ENCODE results near the gene VPS13A. TPM values are rescaled to one million over a fixed set of nuclear protein-coding genes. Genes with fewer than 3 reads are reported as not detected.

The VPS13A gene
- total and polyA plus RNA-seq, 9 of the 15 experiments (the other 6 are each of a cell fraction or from before 2014, with no cell fraction given) = 5.6 to 29.9 (median 14.7) TPM

DNA sequence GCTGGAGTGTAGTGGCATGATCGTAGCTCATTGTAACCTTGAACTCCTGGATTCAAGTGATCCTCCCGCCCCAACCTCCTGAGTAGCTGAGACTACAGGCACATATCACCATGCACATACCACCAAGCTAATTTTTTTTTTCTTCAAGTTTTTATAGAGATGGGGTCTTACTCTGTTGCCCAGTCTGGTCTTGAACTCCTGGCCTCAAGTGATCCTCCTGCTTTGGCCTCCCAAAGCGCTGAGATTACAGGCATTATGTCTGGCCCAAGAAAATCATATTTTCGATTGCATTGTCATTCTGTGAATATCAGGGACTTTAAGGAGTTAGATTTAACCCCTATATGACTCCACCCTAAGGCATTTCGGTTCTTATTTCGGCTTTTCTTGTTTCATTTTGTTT lies 116.6 kb downstream of the VPS13A start:
- ChIA-PET POLR2A (no interaction called here), CTCF (ENCODE audit: low intra/inter-chr PET ratio) (no interaction called here)
- 80% methylated on average over 6 of the region's 6 CpGs for WGBS (ENCODE audit: insufficient coverage, low coverage, missing lambda C conversion rate)
- FAIRE-seq (no peak), DNase-seq (ENCODE audit: extremely low read depth in 1 of 4, low spot score in 3 of 4) (no peak), ATAC-seq (no peak)
- Histone ChIP-seq H3K27me3 (ENCODE audit: control insufficient read depth in 2 of 2, insufficient read depth in 2 of 2, low read length in 2 of 2) (no peaks in the 10 kb centered on the region), H3K9ac (ENCODE audit: insufficient read depth in 1 of 2, low read depth in 2 of 2, low read length in 2 of 2) (no peak overlapping the region), H3K9me3 (replicated peaks; ENCODE audit: control insufficient read depth, insufficient read depth, low read depth, low read length) (no peaks in the 10 kb centered on the region; the same call in 1 of the 2 replicates), H3K36me3 (ENCODE audit: control insufficient read depth, insufficient read depth, low read length) (no peaks in the 10 kb centered on the region), H3K4me1 (replicated peaks in 1 of 2; ENCODE audit: control insufficient read depth in 2 of 2, insufficient read depth in 2 of 2, low read length in 2 of 2) (no peaks in the 10 kb centered on the region), H3K9me1 (ENCODE audit: control insufficient read depth, insufficient read depth, low read length) (no peaks in the 10 kb centered on the region), H2AFZ (ENCODE audit: low read depth, low read length) (no peak overlapping the region), H3K4me2 (ENCODE audit: insufficient read depth, low read length) (no peak overlapping the region), H4K20me1 (replicated peaks; ENCODE audit: control insufficient read depth, insufficient read depth, low read length) (no peaks in the 10 kb centered on the region), H3K4me3 (no peak overlapping the region), H3K79me2 (ENCODE audit: control insufficient read depth, insufficient read depth, low read length) (no peaks in the 10 kb centered on the region; the same call in 2 of the 3 replicates), H3K27ac (ENCODE audit: extremely low read depth, low read depth, low read length) (no peak overlapping the region)
- TF ChIP-seq RBM25 (IDR thresholded peaks at IDR 0.05; ENCODE audit: low read depth, low read length, severe bottlenecking) (peak; percentile 8), STAT5A (IDR thresholded peaks at IDR 0.05; ENCODE audit: borderline replicate concordance, low read length) (no peak), ZNF121 (CRISPR knock-in tag; conservative IDR thresholded peaks at IDR 0.05) (peak; percentile 44; the same call in 1 of the 2 replicates)
- BruUV-seq (replicated peaks) = no TSS peak
- in situ Hi-C loops (cut with MboI) = no loop called here
- intact Hi-C loops (cut with micrococcal nuclease) = no loop called here

DNA sequence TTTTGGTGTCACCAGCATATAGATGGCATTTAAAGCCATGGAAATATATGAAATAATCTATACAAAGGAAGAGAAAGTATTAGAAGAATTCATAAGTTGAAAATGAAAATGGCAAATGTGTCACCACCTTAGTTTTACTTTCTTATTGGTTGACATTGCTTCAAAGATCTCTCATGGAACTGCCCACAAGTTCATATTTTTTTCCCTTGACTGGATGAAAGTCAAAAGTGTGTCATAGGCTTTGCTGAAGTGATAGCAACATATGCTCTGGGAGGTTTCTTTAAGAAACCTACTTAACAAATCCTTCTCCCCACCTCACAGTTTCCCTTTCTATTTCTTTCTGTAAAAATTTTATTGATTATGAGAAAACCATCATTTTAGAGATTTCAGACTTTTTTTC lies 127.2 kb downstream of the VPS13A start:
- no peaks in the 10 kb centered on the region for H4K20me1 ChIP-seq (replicated peaks; ENCODE audit: control insufficient read depth, insufficient read depth, low read length)
- POLR2A ChIA-PET = no interaction called here

More for the DNA sequence above, 127.2 kb downstream of the VPS13A start:
- Histone ChIP-seq H3K9ac (ENCODE audit: insufficient read depth in 1 of 2, low read depth in 2 of 2, low read length in 2 of 2) (no peak overlapping the region), H3K36me3 (ENCODE audit: control insufficient read depth, insufficient read depth, low read length) (peaks cover 6% of the 10 kb centered on the region; the same call in 1 of the 3 replicates), H3K27me3 (ENCODE audit: control insufficient read depth in 2 of 2, insufficient read depth in 2 of 2, low read length in 2 of 2) (no peaks in the 10 kb centered on the region), H3K9me3 (replicated peaks; ENCODE audit: control insufficient read depth, insufficient read depth, low read depth, low read length) (no peaks in the 10 kb centered on the region), H2AFZ (ENCODE audit: low read depth, low read length) (no peak overlapping the region), H3K4me1 (replicated peaks in 1 of 2; ENCODE audit: control insufficient read depth in 2 of 2, insufficient read depth in 2 of 2, low read length in 2 of 2) (no peaks in the 10 kb centered on the region), H3K4me3 (no peak overlapping the region), H3K79me2 (ENCODE audit: control insufficient read depth, insufficient read depth, low read length) (no peaks in the 10 kb centered on the region), H3K4me2 (ENCODE audit: insufficient read depth, low read length) (no peak overlapping the region), H3K27ac (ENCODE audit: extremely low read depth, low read depth, low read length) (no peak overlapping the region), H3K9me1 (ENCODE audit: control insufficient read depth, insufficient read depth, low read length) (no peaks in the 10 kb centered on the region)
- FAIRE-seq (no peak), ATAC-seq (no peak), DNase-seq (ENCODE audit: extremely low read depth in 1 of 4, low spot score in 3 of 4) (no peak)
- CTCF ChIA-PET (ENCODE audit: low intra/inter-chr PET ratio) = no interaction called here
- BruUV-seq (replicated peaks) = no TSS peak
- in situ Hi-C loops (cut with MboI) = no loop called here
- intact Hi-C loops (cut with micrococcal nuclease) = no loop called here
- TF ChIP-seq CEBPB (tag; IDR thresholded peaks at IDR 0.05) = no peak
- TF ChIP-seq POU5F1 (IDR thresholded peaks at IDR 0.05; ENCODE audit: borderline replicate concordance, low read depth, low read length, partially characterized antibody) = no peak
- TF ChIP-seq, protein P1, sequence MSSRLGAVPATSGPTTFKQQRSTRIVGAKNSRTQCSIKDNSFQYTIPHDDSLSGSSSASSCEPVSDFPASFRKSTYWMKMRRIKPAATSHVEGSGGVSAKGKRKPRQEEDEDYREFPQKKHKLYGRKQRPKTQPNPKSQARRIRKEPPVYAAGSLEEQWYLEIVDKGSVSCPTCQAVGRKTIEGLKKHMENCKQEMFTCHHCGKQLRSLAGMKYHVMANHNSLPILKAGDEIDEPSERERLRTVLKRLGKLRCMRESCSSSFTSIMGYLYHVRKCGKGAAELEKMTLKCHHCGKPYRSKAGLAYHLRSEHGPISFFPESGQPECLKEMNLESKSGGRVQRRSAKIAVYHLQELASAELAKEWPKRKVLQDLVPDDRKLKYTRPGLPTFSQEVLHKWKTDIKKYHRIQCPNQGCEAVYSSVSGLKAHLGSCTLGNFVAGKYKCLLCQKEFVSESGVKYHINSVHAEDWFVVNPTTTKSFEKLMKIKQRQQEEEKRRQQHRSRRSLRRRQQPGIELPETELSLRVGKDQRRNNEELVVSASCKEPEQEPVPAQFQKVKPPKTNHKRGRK (tag; IDR thresholded peaks at IDR 0.05) = no peak
- no peak for TF ChIP-seq RBM34 (IDR thresholded peaks at IDR 0.05; ENCODE audit: borderline replicate concordance, insufficient read depth, low read length)
- no peak for TF ChIP-seq SRSF3 (IDR thresholded peaks at IDR 0.05; ENCODE audit: insufficient read depth, low read length)
- TF ChIP-seq EGR1 (conservative IDR thresholded peaks at IDR 0.05) = no peak
- TF ChIP-seq, protein P2, sequence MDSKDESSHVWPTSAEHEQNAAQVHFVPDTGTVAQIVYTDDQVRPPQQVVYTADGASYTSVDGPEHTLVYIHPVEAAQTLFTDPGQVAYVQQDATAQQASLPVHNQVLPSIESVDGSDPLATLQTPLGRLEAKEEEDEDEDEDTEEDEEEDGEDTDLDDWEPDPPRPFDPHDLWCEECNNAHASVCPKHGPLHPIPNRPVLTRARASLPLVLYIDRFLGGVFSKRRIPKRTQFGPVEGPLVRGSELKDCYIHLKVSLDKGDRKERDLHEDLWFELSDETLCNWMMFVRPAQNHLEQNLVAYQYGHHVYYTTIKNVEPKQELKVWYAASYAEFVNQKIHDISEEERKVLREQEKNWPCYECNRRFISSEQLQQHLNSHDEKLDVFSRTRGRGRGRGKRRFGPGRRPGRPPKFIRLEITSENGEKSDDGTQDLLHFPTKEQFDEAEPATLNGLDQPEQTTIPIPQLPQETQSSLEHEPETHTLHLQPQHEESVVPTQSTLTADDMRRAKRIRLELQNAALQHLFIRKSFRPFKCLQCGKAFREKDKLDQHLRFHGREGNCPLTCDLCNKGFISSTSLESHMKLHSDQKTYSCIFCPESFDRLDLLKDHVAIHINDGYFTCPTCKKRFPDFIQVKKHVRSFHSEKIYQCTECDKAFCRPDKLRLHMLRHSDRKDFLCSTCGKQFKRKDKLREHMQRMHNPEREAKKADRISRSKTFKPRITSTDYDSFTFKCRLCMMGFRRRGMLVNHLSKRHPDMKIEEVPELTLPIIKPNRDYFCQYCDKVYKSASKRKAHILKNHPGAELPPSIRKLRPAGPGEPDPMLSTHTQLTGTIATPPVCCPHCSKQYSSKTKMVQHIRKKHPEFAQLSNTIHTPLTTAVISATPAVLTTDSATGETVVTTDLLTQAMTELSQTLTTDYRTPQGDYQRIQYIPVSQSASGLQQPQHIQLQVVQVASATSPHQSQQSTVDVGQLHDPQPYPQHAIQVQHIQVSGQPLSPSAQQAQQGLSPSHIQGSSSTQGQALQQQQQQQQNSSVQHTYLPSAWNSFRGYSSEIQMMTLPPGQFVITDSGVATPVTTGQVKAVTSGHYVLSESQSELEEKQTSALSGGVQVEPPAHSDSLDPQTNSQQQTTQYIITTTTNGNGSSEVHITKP (IDR thresholded peaks at IDR 0.05; ENCODE audit: partially characterized antibody) = no peak

Data from K562 (cell line).